Muscle layer of colon (tissue), 2 donors: ENCODE results near the gene AICDA.

Source experiments
- H3K27ac ChIP-seq: one replicate; pipeline ENCODE4 v1.7.0; 2013; ENCODE audit warnings: low read depth, mild to moderate bottlenecking, low read length, moderate library complexity
- H3K27me3 ChIP-seq, 2 donors: one replicate each; pipeline ENCODE4 v1.7.0; 2013; ENCODE audit warnings: low read length in 2 of 2, mild to moderate bottlenecking in 2 of 2; ENCODE audit not compliant: insufficient read depth in 2 of 2, control insufficient read depth in 1 of 2
- H3K36me3 ChIP-seq: one replicate; pipeline ENCODE4 v1.7.0; 2013; ENCODE audit warnings: mild to moderate bottlenecking, low read length; ENCODE audit not compliant: insufficient read depth
- H3K4me1 ChIP-seq: one replicate; pipeline ENCODE4 v1.7.0; 2013; ENCODE audit warnings: mild to moderate bottlenecking, low read length; ENCODE audit not compliant: insufficient read depth
- H3K4me3 ChIP-seq, 2 donors: one replicate each; pipeline ENCODE4 v1.7.0; 2013; ENCODE audit warnings: low read length in 2 of 2, low read depth in 1 of 2, mild to moderate bottlenecking in 1 of 2, moderate library complexity in 1 of 2
- H3K9ac ChIP-seq: one replicate; pipeline ENCODE4 v1.7.0; 2013; ENCODE audit warnings: low read length
- H3K9me3 ChIP-seq: one replicate; pipeline ENCODE4 v1.7.0; 2013; ENCODE audit warnings: mild to moderate bottlenecking, low read length
- donor health status: abdominal sarcoma.
- donor health status: Adenocarcinoma of cecum.

The AICDA gene

DNA sequence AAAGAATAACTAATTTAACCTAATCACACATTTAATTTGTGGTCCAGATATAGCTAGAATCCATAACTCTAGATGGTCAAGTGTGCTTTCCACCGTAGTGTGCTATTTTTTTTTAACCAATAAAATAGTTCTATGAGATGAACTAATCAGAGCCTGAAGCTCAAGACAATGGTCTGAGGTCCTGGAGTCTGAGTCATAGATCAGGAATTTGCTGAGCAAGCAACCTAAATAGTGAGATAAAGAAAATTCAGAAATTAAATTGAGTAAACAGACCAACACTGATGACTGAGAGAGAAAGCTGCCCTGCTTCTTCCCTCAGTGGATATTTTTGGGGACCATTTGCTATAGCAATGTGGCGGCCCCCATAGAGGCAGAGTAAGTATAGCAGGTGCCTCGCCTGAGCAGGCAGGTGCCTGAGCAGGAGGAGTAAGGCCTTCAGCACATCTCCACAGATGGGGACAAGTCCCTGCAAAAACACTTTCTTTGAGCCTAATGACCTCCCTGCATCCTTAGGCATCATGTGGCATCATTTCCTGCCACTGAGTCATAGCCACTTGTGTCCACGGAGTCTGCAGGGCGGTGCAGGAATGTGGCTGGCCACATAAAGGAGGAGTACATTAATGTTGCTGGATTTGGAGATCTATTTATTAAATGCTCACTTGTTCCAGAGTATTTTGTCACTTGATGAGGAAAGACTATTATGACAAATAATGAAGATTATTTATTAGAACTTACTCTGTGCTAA is 58.0 kb downstream of the AICDA start:
- H3K4me1 ChIP-seq, result no peaks in the 10 kb centered on the region
- H3K36me3 ChIP-seq, result no peaks in the 10 kb centered on the region
- H3K27ac ChIP-seq, result no peak overlapping the region
- H3K9ac ChIP-seq, result no peak overlapping the region
- H3K4me3 ChIP-seq, result no peak overlapping the region
- no peaks in the 10 kb centered on the region for H3K27me3 ChIP-seq
- H3K9me3 ChIP-seq, result no peaks in the 10 kb centered on the region

DNA sequence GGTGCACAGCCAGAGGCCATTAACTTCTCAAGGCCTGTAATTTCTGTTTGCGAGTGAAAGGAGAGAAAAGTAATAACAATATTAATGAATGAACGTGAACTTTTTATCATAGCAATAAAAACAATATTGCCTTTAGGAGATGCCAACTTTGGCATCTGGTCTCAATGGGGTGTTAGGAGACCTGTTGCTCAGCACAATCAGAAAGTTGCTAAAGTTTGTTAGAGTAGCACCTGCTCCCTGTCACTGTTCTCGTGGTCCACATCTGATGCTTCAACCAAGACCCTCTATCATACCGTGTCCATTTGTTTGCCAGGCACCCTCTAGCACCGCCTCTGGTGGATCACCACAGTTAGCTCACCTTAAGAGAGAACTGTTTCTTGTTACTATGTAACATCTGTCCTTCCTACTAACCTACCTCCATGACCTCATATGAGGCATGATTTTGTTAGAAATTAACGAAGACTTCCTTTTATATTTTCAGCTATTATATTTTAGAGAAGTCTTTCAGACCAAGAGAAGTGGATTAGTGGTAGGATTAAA is 59.5 kb downstream of the AICDA start:
- Histone ChIP-seq H3K9me3 (no peaks in the 10 kb centered on the region), H3K27ac (no peak overlapping the region), H3K4me1 (no peaks in the 10 kb centered on the region), H3K9ac (no peak overlapping the region), H3K36me3 (no peaks in the 10 kb centered on the region), H3K4me3 (no peak overlapping the region), H3K27me3 (no peaks in the 10 kb centered on the region)
